HEK293T (cell line): ENCODE measurements around the gene GRPEL2.

ENCODE experiments used
- CTCF ChIA-PET: fragments of 350-600 bp; formaldehyde crosslinking; extraction: SDS; loops from one replicate; lab custom pipeline; 2021; ENCODE audit warnings: antibody characterized with exemption, inconsistent platforms; lab: Yijun Ruan, JAX
- POLR2A ChIA-PET: fragments of 350-600 bp; formaldehyde crosslinking; extraction: SDS; loops from one replicate; lab custom pipeline; 2020; ENCODE audit warnings: antibody characterized with exemption, inconsistent platforms; lab: Yijun Ruan, JAX
- DNase-seq: peaks from one replicate; pipeline ENCODE4 v3.0.0; 2012; ENCODE audit warnings: mixed read lengths; ENCODE audit errors: extremely low spot score
- ARNT ChIP-seq: fragments of 450-650 bp; IDR thresholded peaks from 2 replicates; pipeline ENCODE4 v1.6.1; 2017; ENCODE audit warnings: mild to moderate bottlenecking
- BHLHE40 ChIP-seq: fragments of 450-650 bp; IDR thresholded peaks from 2 replicates; pipeline ENCODE4 v1.6.1; 2016; ENCODE audit warnings: mild to moderate bottlenecking, moderate library complexity, borderline replicate concordance
- CTBP1 ChIP-seq: fragments of 450-650 bp; IDR thresholded peaks from 2 replicates; pipeline ENCODE4 v1.6.1; 2016; ENCODE audit warnings: borderline replicate concordance
- ELF4 ChIP-seq: fragments of 450-650 bp; IDR thresholded peaks from 2 replicates; pipeline ENCODE4 v1.6.1; 2017; ENCODE audit warnings: antibody characterized with exemption
- FOXA1 ChIP-seq: fragments of 450-650 bp; IDR thresholded peaks from 2 replicates; pipeline ENCODE4 v1.6.1; 2016; ENCODE audit warnings: mild to moderate bottlenecking
- FOXK2 ChIP-seq: fragments of 450-650 bp; IDR thresholded peaks from 2 replicates; pipeline ENCODE4 v1.6.1; 2016; ENCODE audit warnings: mild to moderate bottlenecking
- FOXM1 ChIP-seq: fragments of 450-650 bp; IDR thresholded peaks from 2 replicates; pipeline ENCODE4 v1.6.1; 2017; ENCODE audit warnings: mild to moderate bottlenecking, borderline replicate concordance
- HDGF ChIP-seq: fragments of 450-650 bp; IDR thresholded peaks from 2 replicates; pipeline ENCODE4 v1.6.1; 2017; ENCODE audit warnings: antibody characterized with exemption, borderline replicate concordance
- L3MBTL2 ChIP-seq: fragments of 450-650 bp; conservative IDR thresholded peaks from 2 replicates; pipeline ENCODE4 v1.6.1; 2016; ENCODE audit warnings: mild to moderate bottlenecking
- LEF1 ChIP-seq: fragments of 450-650 bp; IDR thresholded peaks from 2 replicates; pipeline ENCODE4 v1.6.1; 2017; ENCODE audit warnings: mild to moderate bottlenecking, borderline replicate concordance
- NFRKB ChIP-seq: fragments of 450-650 bp; IDR thresholded peaks from 2 replicates; pipeline ENCODE4 v1.6.1; 2016; ENCODE audit warnings: mild to moderate bottlenecking, moderate library complexity
- PKNOX1 ChIP-seq: fragments of 450-650 bp; IDR thresholded peaks from 2 replicates; pipeline ENCODE4 v1.6.1; 2016
- SP1 ChIP-seq: fragments of 450-650 bp; IDR thresholded peaks from 2 replicates; pipeline ENCODE4 v1.6.1; 2017
- SUZ12 ChIP-seq: fragments of 450-650 bp; IDR thresholded peaks from 2 replicates; pipeline ENCODE4 v1.6.1; 2016; ENCODE audit warnings: mild to moderate bottlenecking
- TARDBP ChIP-seq: fragments of 450-650 bp; IDR thresholded peaks from 2 replicates; pipeline ENCODE4 v1.6.1; 2016
- ZNF384 ChIP-seq: fragments of 450-650 bp; IDR thresholded peaks from 2 replicates; pipeline ENCODE4 v1.6.1; 2016

Gene GRPEL2

GRCh38 chr5:149379818-149380374 is 34.6 kb downstream of the GRPEL2 start:
- TF ChIP-seq ZNF384 (no peak), L3MBTL2 (no peak), FOXA1 (no peak), HDGF (no peak), PKNOX1 (no peak), FOXM1 (no peak), TARDBP (no peak), SP1 (no peak), SUZ12 (no peak)
- no peak for DNase-seq
- CTCF ChIA-PET: interaction anchor here (0.6 to 8.2 kb wide), 6 partner anchors 9 to 54 kb away, joined by 3 to 87 read pairs (median 3); no protein-coding TSS in a partner anchor
- POLR2A ChIA-PET: interaction anchor here (1.7 kb wide), 1 partner anchor 35 kb away, joined by 5 read pairs; the partner anchor contains the start of gene GRPEL2

GRCh38 chr5:149380466-149381121 is 35.3 kb downstream of the GRPEL2 start:
- ChIA-PET POLR2A (no interaction called here), CTCF (interaction anchor here (0.6 to 8.2 kb wide), 17 partner anchors 9 to 241 kb away, joined by 3 to 87 read pairs (median 4); partner anchors contain the start of gene GRPEL2)
- DNase-seq: no peak
- no peak for TF ChIP-seq TARDBP
- no peak for TF ChIP-seq ARNT
- no peak for TF ChIP-seq LEF1
- TF ChIP-seq HDGF: no peak
- no peak for TF ChIP-seq L3MBTL2
- no peak for TF ChIP-seq FOXK2
- no peak for TF ChIP-seq NFRKB
- TF ChIP-seq ELF4: no peak

GRCh38 chr5:149381261-149381985 is 36.1 kb downstream of the GRPEL2 start:
- no peak for TF ChIP-seq FOXM1
- no peak for TF ChIP-seq HDGF
- TF ChIP-seq PKNOX1: no peak
- no peak for TF ChIP-seq SUZ12
- no peak for TF ChIP-seq ZNF384
- no peak for TF ChIP-seq TARDBP
- no peak for TF ChIP-seq SP1
- no peak for TF ChIP-seq LEF1
- no peak for TF ChIP-seq ARNT
- no peak for TF ChIP-seq L3MBTL2
- TF ChIP-seq FOXK2: no peak
- no peak for TF ChIP-seq NFRKB
- no peak for TF ChIP-seq BHLHE40
- no peak for TF ChIP-seq ELF4
- no peak for TF ChIP-seq CTBP1
- TF ChIP-seq FOXA1: no peak
- ChIA-PET CTCF (interaction anchor here (0.7 to 8.2 kb wide), 23 partner anchors 8 to 241 kb away, joined by 3 to 87 read pairs (median 4); partner anchors contain the start of gene GRPEL2), POLR2A (interaction anchor here (1.1 to 1.8 kb wide), 2 partner anchors 24 to 36 kb away, joined by 3 to 4 read pairs; partner anchors contain the start of genes GRPEL2 and PCYOX1L)
- no peak for DNase-seq

GRCh38 chr5:149381986-149382338 is 36.7 kb downstream of the GRPEL2 start:
- TF ChIP-seq FOXM1 (no peak), ELF4 (no peak), HDGF (no peak), SP1 (no peak)
- ChIA-PET POLR2A (interaction anchor here (1.1 to 1.8 kb wide), 2 partner anchors 24 to 37 kb away, joined by 3 to 4 read pairs; partner anchors contain the start of genes GRPEL2 and PCYOX1L), CTCF (interaction anchor here (0.7 to 8.2 kb wide), 21 partner anchors 8 to 235 kb away, joined by 3 to 87 read pairs (median 4); partner anchors contain the start of gene GRPEL2)
- DNase-seq: peak; percentile 87

- POLR2A ChIA-PET: interaction anchor here (1.1 to 1.8 kb wide), 2 partner anchors 25 to 37 kb away, joined by 3 to 4 read pairs; partner anchors contain the start of genes GRPEL2 and PCYOX1L
- DNase-seq: no peak
- TF ChIP-seq BHLHE40 (no peak), ELF4 (no peak), SP1 (no peak), L3MBTL2 (no peak), SUZ12 (no peak), FOXA1 (no peak), TARDBP (no peak), ARNT (no peak), HDGF (no peak), NFRKB (no peak), PKNOX1 (no peak), CTBP1 (no peak), LEF1 (no peak), FOXM1 (no peak), ZNF384 (no peak), FOXK2 (no peak)
- CTCF ChIA-PET: interaction anchor here (0.5 to 8.2 kb wide), 12 partner anchors 11 to 234 kb away, joined by 3 to 87 read pairs (median 5); partner anchors contain the start of gene GRPEL2
Measured at GRCh38 chr5:149382517-149383220, 37.4 kb downstream of the GRPEL2 start.
